CD4-positive, alpha-beta T cell treated with Interleukin-15 for 4 hours (primary cell): Measurements from ENCODE around the gene GPR42.
"Not testable (repeated sequence)": the region's sequence is repeated elsewhere in the genome, so short reads cannot be mapped to it uniquely, and the experiment has no call there.

ENCODE experiments used
- DNase-seq: peaks from one replicate; pipeline ENCODE4 v3.0.0-alpha.2; 2020; ENCODE audit warnings: low spot score

The GPR42 gene

GRCh38 chr19:35347171-35347929 is 23.5 kb upstream of the GPR42 start, which contains the start of gene FFAR1:
Gene FFAR1 (plus strand): TSS chr19:35347902. CDS start chr19:35351552, 3,650 bp downstream.
- peak; percentile 59 for DNase-seq

GRCh38 chr19:35347930-35348298 is 23.0 kb upstream of the GPR42 start:
- DNase-seq = no peak

- no peak for DNase-seq
Observed at GRCh38 chr19:35348911-35349611, 21.8 kb upstream of the GPR42 start.

GRCh38 chr19:35349614-35350521 is 21.0 kb upstream of the GPR42 start:
- no peak for DNase-seq

GRCh38 chr19:35350591-35350990 is 20.3 kb upstream of the GPR42 start:
- DNase-seq = no peak

GRCh38 chr19:35351411-35352176 is 19.3 kb upstream of the GPR42 start:
- DNase-seq = no peak

GRCh38 chr19:35352177-35352447 is 18.8 kb upstream of the GPR42 start:
- DNase-seq = no peak

- DNase-seq = peak; percentile 75
Observed at GRCh38 chr19:35352448-35353304, 18.2 kb upstream of the GPR42 start.

- no peak for DNase-seq
Observed at GRCh38 chr19:35353635-35354034, 17.2 kb upstream of the GPR42 start.

GRCh38 chr19:35354898-35355297 is 16.0 kb upstream of the GPR42 start:
- DNase-seq = no peak

GRCh38 chr19:35355791-35356460 is 14.9 kb upstream of the GPR42 start:
- DNase-seq = no peak

GRCh38 chr19:35357867-35358573 is 12.8 kb upstream of the GPR42 start, which contains the start of gene FFAR3:
Gene FFAR3 (plus strand): TSS chr19:35358460. CDS start chr19:35358891, 431 bp downstream.
- DNase-seq = no peak

- not testable (repeated sequence) for DNase-seq
Observed at GRCh38 chr19:35358834-35359233, 12.0 kb upstream of the GPR42 start.

GRCh38 chr19:35359395-35359794 is 11.5 kb upstream of the GPR42 start:
- DNase-seq = not testable (repeated sequence)

- not testable (repeated sequence) for DNase-seq
Observed at GRCh38 chr19:35360081-35360480, 10.8 kb upstream of the GPR42 start.

GRCh38 chr19:35360880-35361420 is 9.9 kb upstream of the GPR42 start:
- DNase-seq = no peak

GRCh38 chr19:35362261-35363000 is 8.4 kb upstream of the GPR42 start:
- DNase-seq = no peak

GRCh38 chr19:35363001-35363590 is 7.8 kb upstream of the GPR42 start:
- DNase-seq = no peak
